Measurements from ENCODE around the gene RPL35A. TPM values are rescaled to one million over a fixed set of nuclear protein-coding genes. Genes with fewer than 3 reads are reported as not detected.

Gene RPL35A
- polyA plus RNA-seq, 2 of the 4 experiments (the other 2 are of a cell fraction): 930 to 1,060 TPM

GRCh38 chr3:197942956-197943556 is 6.9 kb upstream of the RPL35A start (continued):
- TF ChIP-seq NPAS2 (CRISPR knock-in tag; IDR thresholded peaks at IDR 0.05; ENCODE audit: borderline replicate concordance) (no peak), EHMT2 (IDR thresholded peaks at IDR 0.05; ENCODE audit: low read depth) (no peak), HOXA7 (CRISPR knock-in tag; IDR thresholded peaks at IDR 0.05) (no peak), SMC3 (IDR thresholded peaks at IDR 0.05) (peak; percentile 58), SREBF2 (IDR thresholded peaks at IDR 0.05) (no peak), FOSB (CRISPR knock-in tag; IDR thresholded peaks at IDR 0.05) (no peak), BHLHE40 (IDR thresholded peaks at IDR 0.05; ENCODE audit: low read depth, low read length) (no peak)

DNA sequence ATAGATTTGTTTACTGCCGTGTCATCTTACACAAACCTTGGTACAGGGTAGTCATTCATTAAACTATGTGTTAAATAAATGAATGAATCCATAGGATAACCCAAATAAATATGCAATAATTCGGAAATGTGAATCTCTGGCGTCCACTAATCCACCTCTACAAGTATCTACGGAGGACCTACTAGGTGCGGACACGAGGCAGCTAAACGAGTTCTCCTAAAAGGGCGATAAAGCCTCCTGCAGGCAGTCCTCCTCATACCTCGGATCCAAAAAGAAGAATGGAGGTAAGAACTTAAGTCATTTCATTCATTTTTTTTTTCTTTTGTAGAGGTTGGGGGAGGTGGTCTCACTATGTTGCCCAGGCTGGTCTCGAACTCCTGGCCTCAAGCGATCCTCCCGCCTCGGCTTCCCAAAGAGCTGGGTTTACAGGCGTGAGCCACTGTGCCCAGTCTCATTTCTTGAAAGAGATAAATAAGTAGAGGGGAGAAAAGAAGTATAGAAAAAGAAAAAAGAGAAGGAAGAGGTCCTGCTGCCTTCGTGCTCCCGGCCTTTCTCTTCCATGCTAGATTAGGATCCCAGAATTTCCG is 706 bp upstream of the RPL35A start:
- Histone ChIP-seq H3K4me1 (peaks cover 31% of the 10 kb centered on the region), H3K27ac (peak overlapping the region; percentile 88 to 96), H3K4me2 (peak overlapping the region; percentile 96), H3K9me3 (no peaks in the 10 kb centered on the region), H3K4me3 (peak overlapping the region; percentile 86)
- 3% methylated on average over 17 of the region's 17 CpGs for WGBS (ENCODE audit: missing lambda C conversion rate)
- DNase-seq (ENCODE audit: low read depth in 1 of 2, low spot score in 1 of 2) (no peak), ATAC-seq (no peak), FAIRE-seq (no peak)
- TF ChIP-seq MAX (IDR thresholded peaks at IDR 0.05) (no peak), MAZ (IDR thresholded peaks at IDR 0.05; ENCODE audit: borderline replicate concordance, low read depth, low read length) (no peak), FOSB (CRISPR knock-in tag; IDR thresholded peaks at IDR 0.05) (no peak), JUN (IDR thresholded peaks at IDR 0.05) (no peak), HDAC2 (IDR thresholded peaks at IDR 0.05) (no peak)
- ChIA-PET CTCF (interaction anchor here (0.6 to 1.0 kb wide), 2 partner anchors 18 to 44 kb away, joined by 3 read pairs; no protein-coding TSS in a partner anchor), POLR2A (interaction anchor here (1.3 kb wide), 1 partner anchor 9 kb away, joined by 4 read pairs; no protein-coding TSS in a partner anchor)

DNA sequence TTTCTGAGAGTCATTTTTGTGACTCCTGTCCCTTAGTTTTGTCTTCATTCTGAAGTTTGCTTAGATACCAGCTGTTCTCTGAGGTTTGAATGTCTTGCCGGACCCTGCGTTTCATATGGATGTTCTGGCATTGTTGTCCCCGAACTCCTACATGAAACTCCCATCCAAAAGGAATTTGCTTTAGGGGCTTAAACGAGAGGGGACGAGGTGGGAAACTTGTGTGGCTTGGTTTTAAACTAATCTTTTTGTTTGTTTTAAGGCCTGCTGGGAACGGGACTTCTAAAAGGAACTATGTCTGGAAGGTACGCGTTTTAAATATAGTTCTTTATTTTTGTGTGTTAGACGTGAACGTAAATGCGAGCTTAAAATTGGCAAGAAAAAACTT is 679 bp downstream of the RPL35A start:
- TF ChIP-seq RFX5 (IDR thresholded peaks at IDR 0.05) (no peak), HDAC2 (IDR thresholded peaks at IDR 0.05) (no peak), ATOH8 (CRISPR knock-in tag; IDR thresholded peaks at IDR 0.05; ENCODE audit: low read depth) (no peak), ZSCAN20 (CRISPR knock-in tag; IDR thresholded peaks at IDR 0.05) (no peak), NFE2L2 (conservative IDR thresholded peaks at IDR 0.05; ENCODE audit: low read length) (no peak), RARB (CRISPR knock-in tag; IDR thresholded peaks at IDR 0.05) (no peak), FOSB (CRISPR knock-in tag; IDR thresholded peaks at IDR 0.05) (no peak), PHF8 (IDR thresholded peaks at IDR 0.05; ENCODE audit: borderline replicate concordance, low read depth) (no peak), HOXA7 (CRISPR knock-in tag; IDR thresholded peaks at IDR 0.05) (no peak), ESRRA (IDR thresholded peaks at IDR 0.05; ENCODE audit: borderline replicate concordance, low read length) (no peak), KDM5A (IDR thresholded peaks at IDR 0.05) (no peak)
- TF ChIP-seq, protein P1, sequence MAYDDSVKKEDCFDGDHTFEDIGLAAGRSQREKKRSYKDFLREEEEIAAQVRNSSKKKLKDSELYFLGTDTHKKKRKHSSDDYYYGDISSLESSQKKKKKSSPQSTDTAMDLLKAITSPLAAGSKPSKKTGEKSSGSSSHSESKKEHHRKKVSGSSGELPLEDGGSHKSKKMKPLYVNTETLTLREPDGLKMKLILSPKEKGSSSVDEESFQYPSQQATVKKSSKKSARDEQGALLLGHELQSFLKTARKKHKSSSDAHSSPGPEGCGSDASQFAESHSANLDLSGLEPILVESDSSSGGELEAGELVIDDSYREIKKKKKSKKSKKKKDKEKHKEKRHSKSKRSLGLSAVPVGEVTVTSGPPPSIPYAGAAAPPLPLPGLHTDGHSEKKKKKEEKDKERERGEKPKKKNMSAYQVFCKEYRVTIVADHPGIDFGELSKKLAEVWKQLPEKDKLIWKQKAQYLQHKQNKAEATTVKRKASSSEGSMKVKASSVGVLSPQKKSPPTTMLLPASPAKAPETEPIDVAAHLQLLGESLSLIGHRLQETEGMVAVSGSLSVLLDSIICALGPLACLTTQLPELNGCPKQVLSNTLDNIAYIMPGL (CRISPR knock-in tag; IDR thresholded peaks at IDR 0.05; ENCODE audit: borderline replicate concordance): no peak
- no peak for FAIRE-seq
- CTCF ChIA-PET: no interaction called here

More for the DNA sequence above, 679 bp downstream of the RPL35A start:
- peak overlapping the region; percentile 86 for H3K4me3 ChIP-seq
- ATAC-seq (no peak), DNase-seq (ENCODE audit: low read depth in 1 of 2, low spot score in 1 of 2) (no peak)
- H3K27ac ChIP-seq: peak overlapping the region; percentile 88 to 96
- H3K4me2 ChIP-seq: peak overlapping the region; percentile 84
- under 1% methylated on average over 11 of the region's 11 CpGs for WGBS (ENCODE audit: missing lambda C conversion rate)
- POLR2A ChIA-PET: no interaction called here
- peaks cover 31% of the 10 kb centered on the region for H3K4me1 ChIP-seq
- no peaks in the 10 kb centered on the region for H3K9me3 ChIP-seq
